GM19463 (cell line): ENCODE data around the gene TAF11L8.
"Not testable (repeated sequence)": the region's sequence is repeated elsewhere in the genome, so short reads cannot be mapped to it uniquely, and the experiment has no call there.

ENCODE experiments used
- ATAC-seq: cut with Tn5 transposase; IDR thresholded peaks from one replicate; pipeline ENCODE4 v1.9.1; 2021; ENCODE audit warnings: mild to moderate bottlenecking, moderate library complexity; ENCODE audit not compliant: unreplicated experiment

The TAF11L8 gene

GRCh38 chr5:17590860-17591259 is at the start of gene TAF11L8:
Gene TAF11L8 (minus strand): TSS chr5:17590960.
- not testable (repeated sequence) for ATAC-seq

- no peak for ATAC-seq
These were observed 43.4 kb upstream of the TAF11L8 start, which contains the start of gene TAF11L14 for GRCh38 chr5:17634160-17634559. Gene TAF11L14 (plus strand): TSS chr5:17634460.

GRCh38 chr5:17631788-17632187 is 41.0 kb upstream of the TAF11L8 start, which contains the start of gene TAF11L13:
Gene TAF11L13 (plus strand): TSS chr5:17632088.
- ATAC-seq = not testable (repeated sequence)

- ATAC-seq = no peak
These were observed 34.9 kb upstream of the TAF11L8 start for GRCh38 chr5:17625686-17626085.

- ATAC-seq = no peak
These were observed 29.9 kb upstream of the TAF11L8 start for GRCh38 chr5:17620627-17621026.

- ATAC-seq = no peak
These were observed 28.6 kb upstream of the TAF11L8 start for GRCh38 chr5:17619354-17619753.

GRCh38 chr5:17614872-17615605 is 24.3 kb upstream of the TAF11L8 start:
- ATAC-seq = no peak

- not testable (repeated sequence) for ATAC-seq
These were observed 19.3 kb upstream of the TAF11L8 start, which contains the start of gene TAF11L12 for GRCh38 chr5:17610092-17610491. Gene TAF11L12 (plus strand): TSS chr5:17610392.

GRCh38 chr5:17607461-17607860 is 16.7 kb upstream of the TAF11L8 start:
- ATAC-seq = not testable (repeated sequence)

- no peak for ATAC-seq
These were observed 14.2 kb upstream of the TAF11L8 start for GRCh38 chr5:17604951-17605350.

GRCh38 chr5:17603880-17604279 is 13.1 kb upstream of the TAF11L8 start, which contains the start of gene TAF11L11:
Gene TAF11L11 (plus strand): TSS chr5:17604183.
- not testable (repeated sequence) for ATAC-seq

GRCh38 chr5:17597728-17598127 is 7.0 kb upstream of the TAF11L8 start, which contains the start of gene TAF11L10:
Gene TAF11L10 (minus strand): TSS chr5:17597828.
- ATAC-seq = not testable (repeated sequence)

GRCh38 chr5:17594255-17594654 is 3.5 kb upstream of the TAF11L8 start, which contains the start of gene TAF11L9:
Gene TAF11L9 (minus strand): TSS chr5:17594394.
- not testable (repeated sequence) for ATAC-seq

- not testable (repeated sequence) for ATAC-seq
These were observed 5.1 kb downstream of the TAF11L8 start, which contains the start of gene TAF11L7 for GRCh38 chr5:17585658-17586057. Gene TAF11L7 (minus strand): TSS chr5:17585758.
